ENCODE data around the gene KCTD4. TPM values are rescaled to one million over a fixed set of nuclear protein-coding genes. Genes with fewer than 3 reads are reported as not detected.

KCTD4 gene
- total and polyA plus RNA-seq, 2 donors (not counting 3 experiments of a cell fraction or from before 2014, with no cell fraction given) = not detected

- POLR2A ChIA-PET = no interaction called here
- dilution Hi-C loops (cut with MboI; ENCODE audit: extremely low pct_ligation_motif_present, low sequenced_read_pairs) = no loop called here
- no peaks in the 10 kb centered on the region for H3K9me3 ChIP-seq (replicated peaks; ENCODE audit: control insufficient read depth, insufficient read depth, low read length)
- no TSS peak for BruUV-seq (replicated peaks)
- no peaks in the 10 kb centered on the region for H3K9me1 ChIP-seq (replicated peaks; ENCODE audit: control insufficient read depth, extremely low read depth, insufficient read depth, low read length)
- H4K20me1 ChIP-seq (replicated peaks; ENCODE audit: control insufficient read depth, extremely low read depth, insufficient read depth, low read length) = no peaks in the 10 kb centered on the region
- H3K27ac ChIP-seq (ENCODE audit: insufficient read depth, low read depth, low read length) = no peak overlapping the region
- no peak for FAIRE-seq
- CTCF ChIA-PET = interaction anchor here (1.0 kb wide), 1 partner anchor 11 kb away, joined by 5 read pairs; no protein-coding TSS in a partner anchor
- no peak overlapping the region for H3K4me2 ChIP-seq (ENCODE audit: insufficient read depth, low read length)
- no peak overlapping the region for H2AFZ ChIP-seq (ENCODE audit: low read depth, low read length)
- H3K27me3 ChIP-seq (ENCODE audit: control insufficient read depth in 2 of 2, insufficient read depth in 2 of 2, low read length in 2 of 2) = no peaks in the 10 kb centered on the region
- H3K4me1 ChIP-seq (ENCODE audit: control insufficient read depth, extremely low read depth, insufficient read depth, low read length) = no peaks in the 10 kb centered on the region
- intact Hi-C loops (cut with micrococcal nuclease) = no loop called here
- no peaks in the 10 kb centered on the region for H3K36me3 ChIP-seq (ENCODE audit: control insufficient read depth in 2 of 2, extremely low read depth in 1 of 2, insufficient read depth in 2 of 2, low read length in 2 of 2)
- H3K4me3 ChIP-seq (replicated peaks in 1 of 3; ENCODE audit: insufficient read depth in 1 of 3, low read depth in 1 of 3, low read length in 3 of 3) = no peak overlapping the region
- H3K79me2 ChIP-seq (ENCODE audit: control insufficient read depth, insufficient read depth, low read length) = peaks cover 19% of the 10 kb centered on the region
- no peak for DNase-seq (ENCODE audit: low read depth, low spot score)
- H3K9ac ChIP-seq (replicated peaks; ENCODE audit: extremely low read depth, insufficient read depth, low read length) = no peak overlapping the region
- TF ChIP-seq FOS (IDR thresholded peaks at IDR 0.05; ENCODE audit: borderline replicate concordance, insufficient read depth, low read length) = no peak
- TF ChIP-seq POLR2A (IDR thresholded peaks at IDR 0.05; ENCODE audit: low read depth, low read length) = no peak
- no peak for TF ChIP-seq MAX (IDR thresholded peaks at IDR 0.05; ENCODE audit: insufficient read depth, insufficient read length)
- TF ChIP-seq JUN (IDR thresholded peaks at IDR 0.05; ENCODE audit: borderline replicate concordance, insufficient read depth, insufficient read length, low read depth) = no peak
- TF ChIP-seq MYC (IDR thresholded peaks at IDR 0.05; ENCODE audit: low read depth, low read length) = no peak
- no peak for TF ChIP-seq POLR2AphosphoS5 (IDR thresholded peaks at IDR 0.05; ENCODE audit: insufficient read depth, low read depth, low read length)
- no peak for TF ChIP-seq EZH2 (IDR thresholded peaks at IDR 0.05; ENCODE audit: borderline replicate concordance, low read depth, low read length, severe bottlenecking)
- TF ChIP-seq GATA2 (IDR thresholded peaks at IDR 0.05; ENCODE audit: insufficient read depth, insufficient read length, low read depth, low read length) = no peak
- TF ChIP-seq, protein P1, sequence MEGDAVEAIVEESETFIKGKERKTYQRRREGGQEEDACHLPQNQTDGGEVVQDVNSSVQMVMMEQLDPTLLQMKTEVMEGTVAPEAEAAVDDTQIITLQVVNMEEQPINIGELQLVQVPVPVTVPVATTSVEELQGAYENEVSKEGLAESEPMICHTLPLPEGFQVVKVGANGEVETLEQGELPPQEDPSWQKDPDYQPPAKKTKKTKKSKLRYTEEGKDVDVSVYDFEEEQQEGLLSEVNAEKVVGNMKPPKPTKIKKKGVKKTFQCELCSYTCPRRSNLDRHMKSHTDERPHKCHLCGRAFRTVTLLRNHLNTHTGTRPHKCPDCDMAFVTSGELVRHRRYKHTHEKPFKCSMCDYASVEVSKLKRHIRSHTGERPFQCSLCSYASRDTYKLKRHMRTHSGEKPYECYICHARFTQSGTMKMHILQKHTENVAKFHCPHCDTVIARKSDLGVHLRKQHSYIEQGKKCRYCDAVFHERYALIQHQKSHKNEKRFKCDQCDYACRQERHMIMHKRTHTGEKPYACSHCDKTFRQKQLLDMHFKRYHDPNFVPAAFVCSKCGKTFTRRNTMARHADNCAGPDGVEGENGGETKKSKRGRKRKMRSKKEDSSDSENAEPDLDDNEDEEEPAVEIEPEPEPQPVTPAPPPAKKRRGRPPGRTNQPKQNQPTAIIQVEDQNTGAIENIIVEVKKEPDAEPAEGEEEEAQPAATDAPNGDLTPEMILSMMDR (IDR thresholded peaks at IDR 0.05; ENCODE audit: extremely low read depth in 1 of 2, insufficient read depth in 1 of 2, low read depth in 1 of 2, low read length in 2 of 2) = no peak
Measured at GRCh38 chr13:45174478-45174877, 26.4 kb downstream of the KCTD4 start.
